NCI-H526 (cell line): Measurements from ENCODE around the gene ASPDH.
"Not testable (repeated sequence)": the region's sequence is repeated elsewhere in the genome, so short reads cannot be mapped to it uniquely, and the experiment has no call there.

Experiments
- DNase-seq, 2 experiments: peaks; one replicate each; lab custom pipeline; 2025; lab: John Stamatoyannopoulos, UW

Gene ASPDH

DNA sequence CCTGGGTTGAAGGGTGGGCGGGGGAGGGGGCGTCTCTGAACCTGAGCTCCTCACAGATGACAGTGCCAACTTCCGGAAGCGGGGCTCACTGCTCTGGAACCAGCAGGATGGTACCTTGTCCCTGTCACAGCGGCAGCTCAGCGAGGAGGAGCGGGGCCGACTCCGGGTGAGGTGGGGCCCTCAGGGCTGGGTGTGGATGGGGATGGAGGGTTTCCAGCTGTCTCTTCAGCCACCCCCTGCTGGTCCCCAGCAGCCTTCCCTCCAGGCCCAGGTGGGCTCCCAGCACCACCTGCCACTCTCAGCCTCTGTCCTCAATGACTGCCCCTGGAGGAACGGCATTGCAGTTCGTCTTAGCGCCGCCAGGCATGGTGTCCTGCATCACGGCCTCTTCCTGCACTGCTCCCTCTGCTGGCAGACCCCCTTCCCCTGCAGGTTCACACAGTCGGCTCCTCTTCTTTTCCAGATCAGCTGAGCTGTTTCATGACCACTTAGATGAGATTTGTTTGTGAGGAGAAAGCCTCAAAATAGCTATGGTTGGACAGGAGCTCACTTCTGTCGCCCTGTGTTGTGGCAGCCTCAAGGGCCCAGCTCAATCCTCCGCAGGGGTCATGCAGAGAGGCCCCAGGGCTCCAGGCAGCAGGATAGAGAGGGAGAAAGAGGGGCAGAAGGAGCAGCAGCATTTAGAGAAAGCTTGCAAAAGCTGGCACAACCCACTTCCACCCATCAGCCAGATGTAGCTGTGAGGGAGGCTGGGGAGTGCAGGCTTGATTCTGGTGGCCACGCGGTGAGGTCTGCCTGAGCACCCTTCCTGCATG lies 34.6 kb downstream of the ASPDH start:
- DNase-seq = peak; percentile 17 to 71

DNA sequence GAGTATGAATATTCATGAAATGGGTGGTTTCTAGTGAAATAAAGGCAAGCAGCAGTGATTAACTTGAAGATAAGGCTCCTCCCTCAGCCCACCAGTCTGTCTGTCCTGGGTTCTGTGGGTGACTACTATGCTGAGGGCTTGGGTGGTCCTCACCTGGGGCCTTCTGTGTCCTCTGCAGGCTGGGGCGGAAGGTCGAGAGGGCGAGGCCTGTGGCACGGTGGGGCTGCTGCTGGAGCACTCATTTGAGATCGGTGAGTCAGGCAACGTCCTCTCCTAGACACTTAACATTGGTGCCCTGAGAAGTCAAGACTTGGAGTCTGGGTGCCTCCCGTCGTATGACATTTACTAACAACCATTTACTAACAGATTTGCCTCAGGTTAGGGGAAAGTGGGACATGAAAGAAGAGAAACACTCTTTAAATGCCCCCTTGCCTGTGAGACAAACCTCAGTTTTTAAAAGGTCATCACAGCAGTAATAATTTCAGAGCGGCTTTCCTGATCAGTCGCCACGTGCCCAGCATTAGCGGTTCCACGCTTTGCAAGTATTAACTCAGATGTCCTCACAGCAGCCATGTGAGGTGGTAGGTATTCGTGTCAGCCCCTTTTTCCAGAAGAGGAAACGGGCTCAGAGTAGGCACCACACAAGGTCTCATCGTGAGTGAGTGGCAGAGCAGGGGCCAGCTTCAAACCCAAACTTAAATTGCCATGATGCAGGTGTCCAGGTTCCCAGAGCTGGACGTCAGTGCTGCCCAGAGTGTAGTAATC lies 35.8 kb downstream of the ASPDH start:
- no peak for DNase-seq

DNA sequence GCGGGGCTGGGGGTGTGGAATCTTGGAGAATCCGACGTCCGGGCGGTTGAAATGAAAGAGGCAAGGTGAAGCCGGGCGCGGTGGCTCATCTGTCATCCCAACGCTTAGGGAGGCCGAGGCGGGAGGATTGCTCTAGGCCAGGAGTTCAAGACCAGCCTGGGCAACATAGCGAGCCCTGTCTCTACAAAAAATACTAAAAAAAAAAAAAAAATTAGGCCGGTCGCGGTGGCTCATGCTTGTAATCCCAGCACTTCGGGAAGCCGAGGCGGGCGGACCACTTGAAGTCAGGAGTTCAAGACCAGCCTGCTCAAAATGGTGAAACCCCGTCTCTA lies 36.8 kb downstream of the ASPDH start:
- no peak for DNase-seq

DNA sequence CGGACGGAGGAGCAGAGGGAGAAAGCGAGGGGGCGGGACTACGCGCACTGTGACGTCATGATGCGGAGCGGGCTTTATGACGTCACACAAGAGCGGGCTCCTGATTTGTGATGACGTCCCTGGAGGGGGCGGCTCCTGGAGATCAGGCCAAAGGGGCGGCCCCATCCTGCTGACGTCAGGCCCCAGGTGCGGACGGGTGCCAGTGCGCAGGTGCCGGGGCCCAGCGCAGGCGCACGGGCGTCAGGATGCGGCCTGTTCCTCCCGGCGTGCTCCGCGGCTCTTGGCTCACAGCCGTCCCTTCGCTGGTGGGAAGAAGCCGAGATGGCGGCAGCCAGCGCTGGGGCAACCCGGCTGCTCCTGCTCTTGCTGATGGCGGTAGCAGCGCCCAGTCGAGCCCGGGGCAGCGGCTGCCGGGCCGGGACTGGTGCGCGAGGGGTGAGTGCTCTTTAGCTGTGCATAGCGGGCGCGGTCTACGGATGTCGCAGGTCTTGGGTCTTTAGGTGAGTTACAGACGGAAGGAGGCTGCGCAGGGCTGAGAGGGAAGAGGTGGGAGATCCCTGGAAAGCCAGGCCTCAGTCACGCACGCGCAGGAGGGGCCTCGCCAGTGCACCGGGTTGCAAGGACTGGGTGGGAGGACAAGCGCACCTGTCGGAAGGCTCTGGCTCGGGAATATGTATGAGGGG lies 37.3 kb downstream of the ASPDH start, which contains the start of the genes EMC10 and GARIN5A:
Gene EMC10 (plus strand): TSS at position 284 of the 683 bp plus-strand sequence. CDS start 38 bp downstream, at position 322.
Gene GARIN5A (minus strand): TSS at position 625 of the 683 bp plus-strand sequence. CDS start 460 bp downstream, at position 165.
- DNase-seq = peak; percentile 94 to 97

DNA sequence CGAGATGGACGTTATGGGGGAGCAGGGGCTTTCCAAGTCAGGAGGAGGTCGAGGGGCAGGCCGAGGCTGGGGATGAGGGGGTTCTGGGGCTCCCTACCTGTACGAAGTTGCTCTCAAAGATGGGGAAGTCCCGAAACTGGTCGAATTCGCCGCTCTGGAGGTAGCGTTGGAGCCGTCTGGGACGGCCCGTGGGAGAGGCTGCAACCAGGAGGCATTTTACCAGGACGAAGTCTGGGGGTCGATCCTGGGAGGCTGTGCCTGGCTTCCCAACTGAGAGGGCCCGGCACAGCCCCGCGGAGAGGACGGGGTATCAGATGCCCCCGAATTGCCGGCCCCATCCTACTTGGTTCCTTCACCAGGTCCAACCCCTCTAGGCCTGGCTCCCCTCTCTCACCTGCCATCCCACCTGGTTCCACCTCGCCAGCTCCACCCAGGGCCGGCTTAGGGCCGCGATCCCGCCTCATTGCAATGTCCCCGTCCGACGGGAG lies 37.9 kb downstream of the ASPDH start:
- no peak for DNase-seq

GRCh38 chr19:50475101-50475568 lies 38.6 kb downstream of the ASPDH start:
- no peak for DNase-seq

- not testable (repeated sequence) for DNase-seq
Observed at GRCh38 chr19:50473336-50473735, 40.4 kb downstream of the ASPDH start.

DNA sequence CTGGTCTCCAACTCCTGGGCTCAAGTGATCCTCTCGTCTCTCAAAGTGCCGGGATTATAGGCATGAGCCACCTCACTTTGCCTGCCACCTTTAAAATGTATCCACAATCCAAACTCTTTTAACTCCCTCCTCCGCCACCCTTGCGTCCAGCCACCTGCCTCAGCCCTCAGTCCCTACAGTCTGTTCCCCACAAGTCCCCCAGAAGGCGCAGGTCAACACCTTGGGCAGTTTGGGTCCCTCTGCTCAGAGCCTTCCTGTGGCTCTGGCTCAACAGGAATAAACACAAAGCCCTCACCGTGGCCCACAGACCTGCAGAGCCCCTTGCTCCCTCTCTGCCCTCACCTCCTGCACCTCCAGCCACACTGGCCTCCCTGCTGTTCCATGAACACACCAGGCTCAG lies 44.9 kb downstream of the ASPDH start:
- no peak for DNase-seq

DNA sequence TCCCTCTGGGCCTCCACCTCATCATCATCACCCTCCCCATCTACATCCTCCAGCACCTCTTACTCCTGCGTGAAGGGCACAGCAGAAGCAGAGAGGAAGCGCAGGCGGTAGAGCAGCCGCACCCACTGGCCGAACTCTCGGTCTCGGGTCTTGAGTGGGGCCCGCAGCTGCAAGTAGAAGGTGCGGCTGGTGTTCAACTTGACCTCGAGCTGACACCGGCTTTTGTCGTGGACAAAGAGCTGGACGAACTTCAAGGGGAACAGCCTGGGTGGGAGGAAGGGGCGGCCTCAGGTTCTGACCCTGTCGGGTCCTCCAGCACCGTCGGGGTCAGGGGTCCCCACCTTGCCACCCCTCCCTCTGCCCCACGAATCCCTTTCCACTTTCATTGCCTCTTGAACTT lies 46.1 kb downstream of the ASPDH start:
- DNase-seq = no peak

DNA sequence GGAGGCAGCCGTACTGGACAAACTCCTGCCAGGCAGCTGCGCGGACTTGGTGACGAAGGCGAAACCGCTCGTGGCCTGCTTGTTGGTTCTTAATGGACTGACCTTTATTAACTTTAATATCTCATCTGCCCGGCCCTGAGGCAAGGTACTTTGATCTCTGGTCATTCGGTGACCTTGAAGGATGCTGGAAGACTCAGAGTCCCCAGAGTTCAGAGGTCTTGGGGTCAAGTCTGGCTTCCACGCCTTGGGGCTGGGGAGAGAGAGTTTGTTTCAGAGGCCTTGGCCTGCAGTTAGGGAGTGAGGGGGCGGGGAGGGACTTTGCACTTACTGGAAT lies 47.0 kb downstream of the ASPDH start:
- no peak for DNase-seq

DNA sequence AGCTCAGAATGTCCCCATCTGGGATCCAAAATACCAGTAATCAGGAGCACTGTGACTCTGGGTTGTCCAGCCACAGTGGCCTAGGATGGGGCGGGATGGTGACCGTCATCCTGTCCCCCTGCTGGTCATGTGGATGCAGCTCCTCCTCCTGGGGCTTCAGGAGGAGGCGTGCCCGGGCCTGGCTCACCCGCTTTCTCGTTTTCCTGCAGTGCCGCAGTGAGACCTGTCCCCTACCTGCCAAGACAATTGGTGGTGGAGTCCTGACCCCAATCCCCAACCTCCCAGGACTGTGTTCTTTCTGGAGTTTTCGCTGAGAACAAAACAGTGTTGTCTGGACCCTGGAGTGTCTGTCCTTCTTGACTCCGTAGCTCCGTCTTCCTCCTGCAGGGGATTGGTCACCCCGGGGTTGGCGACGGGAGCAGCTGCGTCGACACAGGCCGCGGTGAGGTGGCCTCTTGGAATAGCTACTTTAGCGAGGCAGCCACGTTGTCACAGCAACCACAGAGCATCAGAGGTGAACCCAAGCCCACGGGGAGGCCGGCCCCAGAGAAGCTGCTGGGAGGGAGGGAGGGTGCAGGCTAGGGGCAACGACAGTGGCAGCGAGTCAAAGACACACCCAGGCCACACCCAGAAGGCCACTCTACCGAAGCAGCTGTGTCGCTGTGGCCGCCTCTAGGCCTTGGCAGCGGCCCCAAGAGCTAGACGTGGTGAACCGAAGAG lies 47.6 kb downstream of the ASPDH start:
- peak in 1 of 2 experiments; percentile 26 for DNase-seq

DNA sequence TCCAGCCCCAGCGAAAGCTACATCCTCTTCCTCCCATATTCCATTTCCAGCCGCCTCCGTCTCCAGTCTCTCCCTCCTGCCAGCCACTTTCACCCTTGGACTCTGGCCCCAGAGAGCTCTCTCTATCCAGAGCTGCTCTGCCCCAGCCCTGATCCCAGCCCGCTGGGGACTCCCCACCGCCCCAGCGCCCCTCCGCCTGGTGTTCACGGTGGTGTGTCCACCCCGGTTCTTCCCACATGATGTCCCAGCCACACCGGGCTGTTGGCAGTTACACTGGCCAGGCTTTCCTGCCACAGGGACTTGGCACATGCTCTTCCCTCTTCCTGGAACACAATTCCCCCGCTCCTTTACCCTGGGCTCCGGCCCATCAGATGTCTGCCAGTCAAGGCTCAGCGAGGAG lies 48.7 kb downstream of the ASPDH start:
- no peak for DNase-seq

GRCh38 chr19:50464348-50464747 lies 49.4 kb downstream of the ASPDH start:
- no peak for DNase-seq

- no peak for DNase-seq
Observed at GRCh38 chr19:50462970-50463369, 50.7 kb downstream of the ASPDH start.
